Activated T-cell treated with anti-CD3 and anti-CD28 coated beads, Interleukin-2, amount 50 U/mL, for 24 hours (primary cell): Measurements from ENCODE around the gene NMNAT1.
A peak's percentile ranks its signal among the peaks of the same experiment; 100 is the strongest.
"Not testable (repeated sequence)": the region's sequence is repeated elsewhere in the genome, so short reads cannot be mapped to it uniquely, and the experiment has no call there.

ENCODE experiments used
- DNase-seq: peaks from one replicate; pipeline ENCODE4 v3.0.0-alpha.2; 2020
- H3K27ac Mint-ChIP-seq: 2 replicates; pipeline ENCODE4 v1.8.0; 2020; ENCODE audit warnings: mild to moderate bottlenecking, mixed read lengths
- H3K27me3 Mint-ChIP-seq: 2 replicates; pipeline ENCODE4 v1.8.0; 2020; ENCODE audit warnings: mixed read lengths
- H3K36me3 Mint-ChIP-seq: 2 replicates; pipeline ENCODE4 v1.8.0; 2020; ENCODE audit warnings: low read depth, mixed read lengths
- H3K4me1 Mint-ChIP-seq: 2 replicates; pipeline ENCODE4 v1.8.0; 2020; ENCODE audit warnings: low read depth, mixed read lengths
- H3K4me3 Mint-ChIP-seq: 2 replicates; pipeline ENCODE4 v1.8.0; 2020; ENCODE audit warnings: mild to moderate bottlenecking, moderate library complexity, mixed read lengths
- H3K9me3 Mint-ChIP-seq: 2 replicates; pipeline ENCODE4 v1.8.0; 2020; ENCODE audit warnings: mixed read lengths

Gene NMNAT1

DNA sequence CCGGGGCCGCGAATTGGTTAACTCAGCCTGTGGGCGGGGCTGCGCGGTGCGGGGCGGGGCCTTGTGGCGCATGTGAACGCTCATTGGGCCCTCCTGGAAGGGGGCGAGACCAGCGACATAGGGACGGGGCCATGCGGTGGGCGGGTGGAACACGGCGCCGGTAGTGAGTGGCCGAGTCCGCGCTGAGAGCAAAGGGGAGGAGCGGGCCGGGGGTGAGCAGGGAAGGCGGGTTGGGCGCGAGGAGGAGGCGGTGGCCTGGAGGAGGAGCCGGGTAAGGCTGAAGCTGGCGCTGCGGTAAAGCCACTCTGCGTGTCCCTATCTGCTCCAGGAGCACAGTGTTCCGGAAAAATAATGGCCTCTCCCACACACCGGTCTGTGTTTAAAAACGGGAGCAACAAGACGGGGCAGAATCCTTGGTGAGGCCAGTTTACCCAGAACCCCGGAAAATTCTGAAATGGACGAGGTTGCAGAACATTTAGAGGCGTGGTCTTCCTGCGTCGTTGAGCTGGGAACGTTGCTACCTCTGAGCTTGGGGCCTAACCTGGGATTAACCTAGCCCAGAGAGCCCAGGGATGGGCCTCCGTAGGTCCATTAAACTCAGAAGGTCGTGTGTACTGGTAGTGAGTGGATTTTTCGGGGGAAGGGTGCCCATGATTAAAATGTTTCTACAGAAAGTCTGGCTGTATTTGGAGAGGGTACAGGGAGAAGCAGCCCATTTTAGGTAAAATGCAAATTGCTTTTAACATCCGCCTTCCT, 32.7 kb upstream of the NMNAT1 start:
- Mint-ChIP-seq H3K27me3 (no peaks in the 10 kb centered on the region), H3K27ac (peak overlapping the region; percentile 98), H3K4me1 (peaks cover 33% of the 10 kb centered on the region), H3K36me3 (peaks cover 6% of the 10 kb centered on the region), H3K9me3 (no peaks in the 10 kb centered on the region), H3K4me3 (peak overlapping the region; percentile 92)
- DNase-seq, result peak; percentile 100

DNA sequence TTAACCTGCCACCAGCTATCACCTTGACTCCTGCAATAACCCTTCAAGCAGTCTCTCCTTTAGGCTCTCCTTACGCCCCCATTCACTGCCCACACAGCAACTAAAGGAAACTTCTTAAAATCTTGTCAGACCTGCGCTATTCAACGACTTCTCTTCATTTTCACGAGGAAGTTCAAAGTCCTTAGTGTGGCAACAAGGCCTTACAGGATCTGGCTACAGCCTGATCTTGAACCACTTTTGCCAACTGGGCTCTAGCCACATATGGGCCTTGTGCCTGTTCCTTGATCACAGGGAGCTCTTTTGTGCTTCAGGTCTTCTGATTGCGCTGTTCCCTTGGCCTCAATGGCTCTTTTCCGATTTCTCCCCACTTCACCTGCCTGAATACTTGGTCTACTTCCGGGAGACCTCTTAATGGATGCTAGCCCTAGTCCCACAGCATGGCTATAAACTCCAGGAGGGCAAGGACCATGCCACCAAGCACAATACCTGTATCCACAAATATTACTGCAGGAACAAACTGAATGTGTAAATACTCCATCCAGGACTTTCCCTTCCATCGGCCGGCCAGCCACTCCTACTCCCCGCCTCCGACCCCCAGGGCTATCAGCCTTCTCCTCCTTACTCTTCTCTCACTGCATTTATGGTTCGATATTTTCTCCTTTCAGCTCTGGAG, 30.9 kb upstream of the NMNAT1 start:
- Mint-ChIP-seq H3K4me3 (peak overlapping the region; percentile 6), H3K27me3 (no peaks in the 10 kb centered on the region), H3K4me1 (peaks cover 29% of the 10 kb centered on the region), H3K9me3 (no peaks in the 10 kb centered on the region), H3K27ac (peak overlapping the region; percentile 40), H3K36me3 (peaks cover 6% of the 10 kb centered on the region)
- DNase-seq, result no peak

DNA sequence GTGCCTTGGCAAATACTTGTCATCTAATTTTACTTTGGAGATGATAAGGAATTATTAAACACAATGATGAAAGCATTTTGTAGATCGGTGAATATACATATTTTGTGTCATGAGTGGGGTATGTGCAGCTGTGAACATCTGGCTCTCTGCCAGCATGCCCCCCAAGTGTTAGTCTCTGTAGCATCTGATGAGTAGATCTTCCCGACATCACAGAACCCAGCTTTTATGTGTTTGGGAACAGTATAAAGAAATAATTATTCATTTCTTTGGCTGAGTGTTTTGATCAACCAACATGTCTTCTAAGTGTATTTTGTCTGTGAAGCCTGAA, 28.7 kb upstream of the NMNAT1 start:
- no peaks in the 10 kb centered on the region for H3K9me3 Mint-ChIP-seq
- no peaks in the 10 kb centered on the region for H3K27me3 Mint-ChIP-seq
- peaks cover 21% of the 10 kb centered on the region for H3K4me1 Mint-ChIP-seq
- no peak overlapping the region for H3K4me3 Mint-ChIP-seq
- DNase-seq, result no peak
- no peak overlapping the region for H3K27ac Mint-ChIP-seq
- H3K36me3 Mint-ChIP-seq, result peaks cover under 1% of the 10 kb centered on the region

DNA sequence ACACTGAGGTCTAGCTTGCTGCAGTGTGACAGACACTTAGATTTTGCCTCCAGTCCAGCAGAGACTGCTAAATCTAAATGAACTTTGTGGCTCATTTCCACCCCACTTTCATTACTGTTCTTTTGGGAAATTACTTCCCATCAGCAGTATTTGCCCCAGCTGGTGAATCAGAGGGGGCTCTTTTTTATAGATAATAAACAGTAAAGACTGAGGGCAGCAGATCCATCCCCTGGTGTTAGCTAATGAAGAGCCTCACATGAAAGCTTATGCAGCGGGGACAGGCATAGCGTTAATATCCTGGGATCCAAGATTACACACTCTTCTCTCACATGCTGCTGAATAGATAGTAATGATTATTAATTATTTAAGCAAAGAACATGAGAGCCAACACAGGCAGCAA, 26.8 kb upstream of the NMNAT1 start:
- Mint-ChIP-seq H3K36me3 (no peaks in the 10 kb centered on the region), H3K27ac (no peak overlapping the region), H3K27me3 (no peaks in the 10 kb centered on the region), H3K4me3 (no peak overlapping the region), H3K9me3 (no peaks in the 10 kb centered on the region), H3K4me1 (peaks cover 13% of the 10 kb centered on the region)
- DNase-seq, result no peak

DNA sequence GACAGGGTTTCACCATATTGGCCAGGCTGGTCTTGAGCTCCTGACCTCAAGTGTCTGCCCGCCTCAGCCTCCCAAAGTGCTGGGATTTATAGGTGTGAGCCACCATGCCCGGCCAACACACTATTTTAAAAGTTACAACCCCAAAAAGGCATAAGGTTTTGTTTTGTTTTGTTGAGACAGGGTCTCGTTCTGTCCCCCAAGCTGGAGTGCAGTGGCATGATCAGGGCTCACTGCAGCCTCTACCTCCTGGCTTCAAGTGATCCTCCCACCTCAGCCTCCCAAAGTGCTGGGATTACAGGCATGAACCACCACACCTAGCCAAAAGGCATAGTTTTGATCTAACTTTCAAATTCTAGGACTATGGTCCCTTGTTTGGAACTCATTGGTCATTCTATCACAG, 25.8 kb upstream of the NMNAT1 start:
- H3K27ac Mint-ChIP-seq, H3K4me1 Mint-ChIP-seq, DNase-seq, H3K9me3 Mint-ChIP-seq, H3K4me3 Mint-ChIP-seq, H3K27me3 Mint-ChIP-seq, H3K36me3 Mint-ChIP-seq: not testable (repeated sequence)

GRCh38 chr1:9917901-9918300, 25.4 kb upstream of the NMNAT1 start:
- H3K9me3 Mint-ChIP-seq, result no peaks in the 10 kb centered on the region
- no peaks in the 10 kb centered on the region for H3K27me3 Mint-ChIP-seq
- H3K4me3 Mint-ChIP-seq, result no peak overlapping the region
- no peak for DNase-seq
- peaks cover 9% of the 10 kb centered on the region for H3K4me1 Mint-ChIP-seq
- H3K27ac Mint-ChIP-seq, result no peak overlapping the region
- no peaks in the 10 kb centered on the region for H3K36me3 Mint-ChIP-seq

DNA sequence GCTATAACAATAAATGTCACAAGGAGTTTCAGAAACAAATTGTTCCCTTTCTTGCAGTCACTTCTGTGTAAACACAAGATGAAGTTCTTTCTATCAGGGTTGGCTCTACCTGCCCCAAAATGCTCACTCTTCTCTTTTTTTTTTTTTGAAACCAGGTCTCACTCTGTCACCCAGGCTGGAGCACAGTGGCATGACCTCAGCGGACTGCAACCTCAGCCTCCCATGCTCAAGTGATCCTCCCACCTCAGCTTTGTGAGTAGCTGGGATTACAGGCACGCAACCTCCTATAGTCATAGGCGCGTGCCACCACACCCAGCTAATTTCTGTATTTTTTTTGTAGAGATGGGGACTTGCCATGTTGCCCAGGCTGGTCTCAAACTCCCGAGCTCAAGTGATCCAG, 22.7 kb upstream of the NMNAT1 start:
- no peak overlapping the region for H3K4me3 Mint-ChIP-seq
- peaks cover 9% of the 10 kb centered on the region for H3K4me1 Mint-ChIP-seq
- no peak for DNase-seq
- no peaks in the 10 kb centered on the region for H3K27me3 Mint-ChIP-seq
- no peaks in the 10 kb centered on the region for H3K36me3 Mint-ChIP-seq
- no peaks in the 10 kb centered on the region for H3K9me3 Mint-ChIP-seq
- no peak overlapping the region for H3K27ac Mint-ChIP-seq

DNA sequence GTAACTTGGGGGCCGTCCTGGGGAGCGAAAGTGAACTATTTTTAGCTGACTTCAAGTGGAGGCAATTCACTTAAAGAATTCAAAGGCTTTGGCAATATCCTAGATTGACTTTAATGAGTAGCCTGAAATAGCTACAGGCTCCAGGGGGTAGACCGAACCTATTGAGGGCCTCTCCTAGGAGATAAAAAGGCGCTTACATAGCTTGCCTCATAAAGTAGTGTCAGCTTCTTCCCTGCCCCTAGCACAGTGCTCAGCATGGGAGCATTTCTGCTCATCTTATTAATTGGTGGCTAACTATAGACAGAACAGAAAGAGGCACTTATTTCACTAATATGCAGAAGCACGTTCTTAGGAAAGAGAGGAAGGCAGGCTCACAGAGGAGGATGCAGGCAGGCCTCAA, 20.9 kb upstream of the NMNAT1 start:
- Mint-ChIP-seq H3K27ac (no peak overlapping the region), H3K4me3 (no peak overlapping the region), H3K9me3 (no peaks in the 10 kb centered on the region), H3K27me3 (no peaks in the 10 kb centered on the region), H3K36me3 (peaks cover 2% of the 10 kb centered on the region), H3K4me1 (peaks cover 9% of the 10 kb centered on the region)
- DNase-seq, result no peak

DNA sequence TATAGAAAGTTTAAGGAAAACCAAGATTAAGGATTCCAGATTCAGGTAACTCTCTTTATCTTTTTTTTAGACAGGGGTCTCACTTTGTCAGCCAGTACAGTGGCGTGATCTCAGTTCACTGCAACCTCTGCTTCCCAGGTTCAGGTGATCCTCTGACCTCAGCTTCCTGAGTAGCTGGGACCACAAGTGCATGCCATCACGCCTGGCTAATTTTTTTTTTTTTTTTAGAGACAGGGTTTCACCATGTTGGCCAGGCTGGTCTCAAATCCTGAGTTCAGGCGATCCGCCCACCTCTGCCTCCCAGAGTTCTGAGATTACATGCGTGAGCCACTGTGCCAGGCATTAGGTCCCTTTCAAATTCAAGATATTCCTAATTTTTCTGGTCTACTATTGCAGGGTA, 16.0 kb upstream of the NMNAT1 start:
- DNase-seq, result no peak
- Mint-ChIP-seq H3K27me3 (no peaks in the 10 kb centered on the region), H3K27ac (no peak overlapping the region), H3K4me3 (no peak overlapping the region), H3K4me1 (no peaks in the 10 kb centered on the region), H3K9me3 (no peaks in the 10 kb centered on the region), H3K36me3 (peaks cover 32% of the 10 kb centered on the region)

GRCh38 chr1:9929431-9930385, 13.6 kb upstream of the NMNAT1 start:
- Mint-ChIP-seq H3K27me3 (no peaks in the 10 kb centered on the region), H3K9me3 (no peaks in the 10 kb centered on the region), H3K4me1 (no peaks in the 10 kb centered on the region), H3K4me3 (no peak overlapping the region), H3K27ac (no peak overlapping the region), H3K36me3 (peaks cover 51% of the 10 kb centered on the region)
- DNase-seq, result no peak

DNA sequence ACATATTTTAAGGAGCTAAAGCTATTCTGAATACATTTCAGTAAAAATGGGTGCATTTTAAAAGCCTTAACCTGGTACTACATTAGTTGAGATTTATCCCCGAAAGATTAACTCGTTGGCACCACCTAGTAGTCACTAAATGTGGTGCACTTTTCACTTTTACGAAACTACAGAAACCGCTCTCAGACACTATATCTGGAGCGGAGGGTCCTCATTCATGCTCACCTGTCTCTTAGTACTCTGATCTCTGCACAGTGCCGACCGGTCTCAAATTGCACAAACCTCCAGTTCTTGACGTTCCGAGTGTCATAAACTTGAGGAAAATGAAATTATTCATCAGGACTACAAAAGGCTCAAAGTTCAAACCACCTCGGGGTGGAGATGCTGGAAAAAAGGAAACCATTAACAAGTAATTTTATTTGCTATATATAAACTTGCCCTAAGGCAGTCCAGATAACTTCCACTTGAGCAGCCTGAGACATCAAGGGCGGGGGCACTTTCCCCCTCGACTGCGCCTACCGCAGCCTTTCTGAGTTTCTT, 806 bp upstream of the NMNAT1 start:
- Mint-ChIP-seq H3K4me1 (peaks cover 25% of the 10 kb centered on the region), H3K27me3 (no peaks in the 10 kb centered on the region), H3K4me3 (peak overlapping the region; percentile 96), H3K27ac (peak overlapping the region; percentile 98), H3K36me3 (peaks cover 42% of the 10 kb centered on the region), H3K9me3 (no peaks in the 10 kb centered on the region)
- no peak for DNase-seq

DNA sequence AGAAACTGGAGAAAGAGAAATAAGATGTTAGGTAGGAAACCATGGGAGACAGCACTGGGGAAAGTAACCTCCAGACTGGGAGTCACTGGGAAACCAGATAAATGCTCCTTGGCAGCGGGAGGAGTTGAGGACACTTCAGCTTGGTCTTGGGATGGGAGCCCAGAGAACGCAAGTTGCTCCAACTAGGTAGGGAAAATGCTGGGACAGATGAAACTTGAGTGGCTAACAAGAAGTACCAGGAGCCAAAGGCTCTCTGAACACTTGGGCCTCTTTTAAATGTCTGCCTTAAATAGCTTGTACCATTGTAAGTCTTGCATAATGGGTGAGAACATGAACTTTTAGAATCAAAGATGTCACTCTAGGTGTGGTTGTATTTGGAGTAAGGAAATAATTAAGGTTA, 3.0 kb downstream of the NMNAT1 start:
- Mint-ChIP-seq H3K27ac (no peak overlapping the region), H3K27me3 (no peaks in the 10 kb centered on the region), H3K4me1 (peaks cover 26% of the 10 kb centered on the region), H3K4me3 (no peak overlapping the region), H3K36me3 (peaks cover 27% of the 10 kb centered on the region), H3K9me3 (no peaks in the 10 kb centered on the region)
- DNase-seq, result no peak

DNA sequence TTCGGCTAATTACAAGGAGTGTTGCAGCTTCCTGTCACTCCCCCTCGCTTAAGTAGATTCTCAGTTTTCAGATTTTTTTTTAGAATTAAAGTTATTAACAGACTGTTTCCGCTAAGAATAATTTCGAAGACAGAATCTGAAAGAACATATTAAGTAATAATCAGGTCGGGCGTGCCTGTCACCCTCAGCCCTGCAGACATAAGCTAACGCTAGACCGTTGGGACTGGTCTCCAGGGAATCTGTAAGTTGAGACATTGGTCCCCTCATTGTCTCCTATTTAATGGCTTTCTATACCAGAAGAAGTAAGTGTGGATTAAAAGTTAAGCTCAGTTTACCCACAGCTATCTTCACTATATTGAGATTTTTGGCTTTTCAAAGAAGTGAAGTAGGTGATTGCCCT, 14.5 kb downstream of the NMNAT1 start:
- DNase-seq, result no peak
- Mint-ChIP-seq H3K4me1 (no peaks in the 10 kb centered on the region), H3K27ac (no peak overlapping the region), H3K36me3 (no peaks in the 10 kb centered on the region), H3K27me3 (no peaks in the 10 kb centered on the region), H3K9me3 (no peaks in the 10 kb centered on the region), H3K4me3 (no peak overlapping the region)

DNA sequence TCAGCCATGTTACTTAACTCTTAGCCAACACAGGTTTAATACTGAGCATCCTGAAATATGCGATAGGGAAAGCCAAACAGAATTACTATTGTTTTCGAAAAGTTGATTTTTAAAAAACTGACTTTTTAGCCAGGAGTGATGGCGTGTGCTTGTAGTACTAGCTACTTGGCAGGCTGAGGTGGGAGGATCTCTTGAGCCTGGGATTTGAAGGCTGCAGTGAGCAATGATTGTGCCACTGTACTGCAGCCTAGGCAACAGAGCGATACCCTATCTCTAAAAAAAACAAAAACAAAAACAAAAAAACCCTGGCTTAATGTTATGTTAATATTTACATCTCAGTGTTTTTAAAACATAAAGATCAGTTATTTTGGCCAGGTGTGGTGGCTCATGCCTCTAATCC, 16.7 kb downstream of the NMNAT1 start:
- no peaks in the 10 kb centered on the region for H3K9me3 Mint-ChIP-seq
- H3K4me1 Mint-ChIP-seq, result no peaks in the 10 kb centered on the region
- H3K36me3 Mint-ChIP-seq, result no peaks in the 10 kb centered on the region
- H3K27ac Mint-ChIP-seq, result no peak overlapping the region
- DNase-seq, result no peak
- H3K4me3 Mint-ChIP-seq, result no peak overlapping the region
- no peaks in the 10 kb centered on the region for H3K27me3 Mint-ChIP-seq
